H1 (cell line): ENCODE results near the gene AHI1. TPM values are rescaled to one million over a fixed set of nuclear protein-coding genes. Genes with fewer than 3 reads are reported as not detected.

Source experiments
- CTCF ChIA-PET: fragments of 300-600 bp; sonication (Branson Sonifier 250); formaldehyde crosslinking; loops from one replicate; lab custom pipeline; 2021; ENCODE audit not compliant: partially characterized antibody; lab: Charles Lee
- POLR2A ChIA-PET: fragments of 300-600 bp; sonication (Branson Sonifier 250); formaldehyde crosslinking; loops from one replicate; lab custom pipeline; 2021; ENCODE audit warnings: inconsistent platforms; ENCODE audit not compliant: partially characterized antibody; lab: Charles Lee
- DNase-seq, 2 experiments: peaks; one replicate each; pipeline versions ENCODE4 v3.0.0 to v3.0.0-alpha.2; 2010 to 2022; ENCODE audit warnings: low spot score in 2 of 2, low read depth in 1 of 2, mixed read lengths in 1 of 2
- FAIRE-seq: peaks from 2 replicates; lab custom pipeline; 2011; peaks lifted over from hg19 to GRCh38; lab: Jason Lieb, UNC
- H2AFZ ChIP-seq: 2 replicates; pipeline ENCODE4 v1.8.1; 2012; ENCODE audit warnings: low read length, inconsistent platforms
- H2AK5ac ChIP-seq: 2 replicates; pipeline ENCODE4 v1.6.1; 2013; ENCODE audit warnings: low read depth, low read length
- H2BK120ac ChIP-seq: replicated peaks from 2 replicates; pipeline ENCODE3; 2013; ENCODE audit warnings: low read depth, low read length, inconsistent platforms
- H2BK12ac ChIP-seq: 2 replicates; pipeline ENCODE4 v1.6.1; 2013; ENCODE audit warnings: low read depth, low read length
- H2BK15ac ChIP-seq: 2 replicates; pipeline ENCODE4 v1.6.1; 2013; ENCODE audit warnings: low read length
- H2BK20ac ChIP-seq: 2 replicates; pipeline ENCODE4 v1.6.1; 2013; ENCODE audit warnings: low read length
- H2BK5ac ChIP-seq: 2 replicates; pipeline ENCODE4 v1.6.1; 2013; ENCODE audit warnings: low read depth, low read length
- H3K14ac ChIP-seq: 2 replicates; pipeline ENCODE4 v1.6.1; 2013; ENCODE audit warnings: inconsistent platforms; ENCODE audit not compliant: insufficient read length
- H3K18ac ChIP-seq: 2 replicates; pipeline ENCODE4 v1.6.1; 2013; ENCODE audit warnings: low read length; ENCODE audit errors: extremely low read depth
- H3K23ac ChIP-seq: 2 replicates; pipeline ENCODE4 v1.6.1; 2013; ENCODE audit warnings: inconsistent platforms; ENCODE audit not compliant: insufficient read length
- H3K23me2 ChIP-seq: 2 replicates; pipeline ENCODE4 v1.6.1; 2013; ENCODE audit warnings: low read depth, low read length
- H3K27ac ChIP-seq: 2 replicates; pipeline ENCODE4 v1.6.1; 2011; ENCODE audit warnings: low read depth, low read length, inconsistent platforms
- H3K27me3 ChIP-seq, 4 experiments: replicated peaks in 1 of 4; 1 replicate in 1 of 4; 2 replicates in 3 of 4; pipeline versions ENCODE4 v1.6.1 to v1.8.1; 2011 to 2013; ENCODE audit warnings: low read length in 3 of 4, mild to moderate bottlenecking in 3 of 4, inconsistent platforms in 2 of 4, mixed read lengths in 2 of 4, moderate library complexity in 1 of 4; ENCODE audit not compliant: control insufficient read depth in 3 of 4, insufficient read depth in 3 of 4; ENCODE audit errors: extremely low read depth in 1 of 4
- H3K36me3 ChIP-seq, 4 experiments: 2 replicates each; pipeline versions ENCODE4 v1.6.1 to v1.8.1; 2011 to 2013; ENCODE audit warnings: mild to moderate bottlenecking in 4 of 4, low read length in 3 of 4, moderate library complexity in 2 of 4, control low read depth in 1 of 4, inconsistent platforms in 1 of 4; ENCODE audit not compliant: insufficient read depth in 4 of 4, control insufficient read depth in 2 of 4
- H3K4ac ChIP-seq: replicated peaks from 2 replicates; pipeline ENCODE3; 2013; ENCODE audit warnings: low read length, low read depth, mixed read lengths, inconsistent platforms; ENCODE audit not compliant: insufficient read length
- H3K4me1 ChIP-seq, 4 experiments: replicated peaks in 1 of 4; 1 replicate in 1 of 4; 2 replicates in 3 of 4; pipeline versions ENCODE4 v1.6.1 to v1.8.1; 2011 to 2013; ENCODE audit warnings: low read length in 3 of 4, inconsistent platforms in 2 of 4, mixed read lengths in 1 of 4; ENCODE audit not compliant: insufficient read depth in 4 of 4, control insufficient read depth in 3 of 4
- H3K4me2 ChIP-seq, 2 experiments: 2 replicates each; pipeline versions ENCODE4 v1.6.1 to v1.8.1; 2011 to 2013; ENCODE audit warnings: low read depth in 2 of 2, low read length in 2 of 2, control low read depth in 1 of 2, inconsistent platforms in 1 of 2, mild to moderate bottlenecking in 1 of 2; ENCODE audit not compliant: insufficient read depth in 1 of 2
- H3K4me3 ChIP-seq, 4 experiments: fragments of 200-600, 300-600 bp in 1 of 4; sonication (generic), shearing (Covaris generic), sonication (Bioruptor Twin) in 1 of 4; 2 replicates each; pipeline versions ENCODE4 v1.5.1 to v1.8.1; 2011 to 2016; ENCODE audit warnings: low read length in 4 of 4, low read depth in 3 of 4, control low read depth in 2 of 4, inconsistent platforms in 2 of 4, mild to moderate bottlenecking in 2 of 4, mixed read lengths in 1 of 4, moderate library complexity in 1 of 4; ENCODE audit not compliant: insufficient read depth in 2 of 4; ENCODE audit errors: extremely low read depth in 1 of 4
- H3K56ac ChIP-seq: replicated peaks from 2 replicates; pipeline ENCODE3; 2013; ENCODE audit warnings: low read depth, mild to moderate bottlenecking, mixed read lengths, low read length, inconsistent platforms; ENCODE audit not compliant: insufficient read length
- H3K79me1 ChIP-seq: 2 replicates; pipeline ENCODE4 v1.6.1; 2013; ENCODE audit warnings: low read depth, low read length, control low read depth
- H3K79me2 ChIP-seq, 2 experiments: 2 replicates each; pipeline versions ENCODE4 v1.6.1 to v1.8.1; 2012 to 2013; ENCODE audit warnings: low read length in 2 of 2, mild to moderate bottlenecking in 2 of 2, inconsistent platforms in 1 of 2; ENCODE audit not compliant: insufficient read depth in 2 of 2, control insufficient read depth in 1 of 2
- H3K9ac ChIP-seq, 4 experiments: replicated peaks in 1 of 4; 1 replicate in 1 of 4; 2 replicates in 3 of 4; pipeline versions ENCODE4 v1.6.1 to v1.8.1; 2011 to 2013; ENCODE audit warnings: low read depth in 3 of 4, low read length in 3 of 4, control low read depth in 2 of 4, mild to moderate bottlenecking in 2 of 4, moderate library complexity in 2 of 4, inconsistent platforms in 1 of 4; ENCODE audit errors: extremely low read depth in 1 of 4
- H3K9me3 ChIP-seq, 2 experiments: 2 replicates each; pipeline versions ENCODE4 v1.6.1 to v1.8.1; 2012 to 2013; ENCODE audit warnings: mild to moderate bottlenecking in 2 of 2, moderate library complexity in 2 of 2, control low read depth in 1 of 2, inconsistent platforms in 1 of 2, low read depth in 1 of 2, low read length in 1 of 2, mixed read lengths in 1 of 2; ENCODE audit not compliant: insufficient read depth in 2 of 2
- H4K20me1 ChIP-seq, 2 experiments: replicated peaks in 1 of 2; 2 replicates each; pipeline versions ENCODE3 to v1.8.1; 2011 to 2013; ENCODE audit warnings: inconsistent platforms in 2 of 2, low read length in 2 of 2, mild to moderate bottlenecking in 1 of 2; ENCODE audit not compliant: insufficient read depth in 2 of 2, control insufficient read depth in 1 of 2
- H4K5ac ChIP-seq: 2 replicates; pipeline ENCODE4 v1.6.1; 2013; ENCODE audit warnings: low read length, low read depth, mixed read lengths, inconsistent platforms; ENCODE audit not compliant: insufficient read length
- H4K8ac ChIP-seq: 2 replicates; pipeline ENCODE4 v1.8.0; 2013; ENCODE audit warnings: mild to moderate bottlenecking, moderate library complexity, low read length, inconsistent platforms; ENCODE audit not compliant: insufficient read depth; ENCODE audit errors: extremely low read depth
- H4K91ac ChIP-seq: replicated peaks from 2 replicates; pipeline ENCODE3; 2013; ENCODE audit warnings: low read length, mixed read lengths, inconsistent platforms; ENCODE audit not compliant: insufficient read length
- ATF2 ChIP-seq: IDR thresholded peaks from 2 replicates; pipeline ENCODE4 v1.6.1; 2012; ENCODE audit warnings: low read length, inconsistent platforms
- BCL11A ChIP-seq, 2 experiments: IDR thresholded peaks; one replicate each; pipeline ENCODE4 v1.6.1; 2011; ENCODE audit warnings: low read depth in 2 of 2, low read length in 2 of 2, mild to moderate bottlenecking in 2 of 2
- EGR1 ChIP-seq: IDR thresholded peaks from 2 replicates; pipeline ENCODE4 v1.6.1; 2011; ENCODE audit warnings: low read depth, low read length, borderline replicate concordance
- JUN ChIP-seq: IDR thresholded peaks from 2 replicates; pipeline ENCODE4 v1.6.1; 2011; ENCODE audit warnings: low read depth, mild to moderate bottlenecking, improper control_type of control experiment, low read length
- POLR2A ChIP-seq, 2 experiments: IDR thresholded peaks; 1 replicate in 1 of 2; 2 replicates in 1 of 2; pipeline ENCODE4 v1.6.1; 2011; ENCODE audit warnings: low read depth in 2 of 2, low read length in 2 of 2, mild to moderate bottlenecking in 2 of 2; ENCODE audit errors: control extremely low read depth in 1 of 2
- POLR2AphosphoS5 ChIP-seq: IDR thresholded peaks from 2 replicates; pipeline ENCODE4 v1.6.1; 2011; ENCODE audit warnings: low read depth, low read length
- RAD21 ChIP-seq, 2 experiments: IDR thresholded peaks in 1 of 2; conservative IDR thresholded peaks in 1 of 2; 2 replicates each; pipeline ENCODE4 v1.6.1; 2011; ENCODE audit warnings: low read depth in 2 of 2, low read length in 2 of 2, improper control_type of control experiment in 1 of 2, inconsistent platforms in 1 of 2, mild to moderate bottlenecking in 1 of 2, moderate library complexity in 1 of 2
- SAP30 ChIP-seq: fragments of 300-600 bp; sonication (generic); IDR thresholded peaks from 2 replicates; pipeline ENCODE4 v1.7.1; 2012; ENCODE audit warnings: low read length, moderate library complexity, mild to moderate bottlenecking, inconsistent platforms; ENCODE audit not compliant: insufficient read depth, insufficient replicate concordance
- SIN3A ChIP-seq, 2 experiments: IDR thresholded peaks in 1 of 2; conservative IDR thresholded peaks in 1 of 2; 2 replicates each; pipeline ENCODE4 v1.6.1; 2011 to 2012; ENCODE audit warnings: low read length in 2 of 2, improper control_type of control experiment in 1 of 2, low read depth in 1 of 2, mild to moderate bottlenecking in 1 of 2
- SRF ChIP-seq: IDR thresholded peaks from 2 replicates; pipeline ENCODE4 v1.6.1; 2011; ENCODE audit warnings: mild to moderate bottlenecking, low read depth, low read length, moderate library complexity
- TAF1 ChIP-seq: IDR thresholded peaks from 2 replicates; pipeline ENCODE4 v1.6.1; 2011; ENCODE audit warnings: mild to moderate bottlenecking, low read depth, low read length
- TCF12 ChIP-seq: IDR thresholded peaks from 2 replicates; pipeline ENCODE4 v1.6.1; 2011; ENCODE audit warnings: low read depth, mild to moderate bottlenecking, low read length
- WGBS, 2 experiments: shearing (Covaris generic) in 1 of 2; methylation state at CpG; one replicate each; pipeline versions ENCODE4 v1.1.6 to v1.1.7; 2013 to 2015; ENCODE audit warnings: low lambda C conversion rate in 2 of 2, mixed read lengths in 2 of 2, inconsistent platforms in 1 of 2, low coverage in 1 of 2, missing lambda C conversion rate in 1 of 2; ENCODE audit not compliant: insufficient replicate concordance in 2 of 2, insufficient coverage in 1 of 2, insufficient read length in 1 of 2; ENCODE audit errors: extremely low coverage in 1 of 2, missing lambda C conversion rate in 1 of 2; 5-methylcytosine and 5-hydroxymethylcytosine counted together
- polyA plus RNA-seq, 7 experiments: library from polyadenylated mRNA; depleted of rRNA in 3 of 7; stranded (reverse) in 5 of 7; unstranded in 2 of 7; fragments of >200 nt in 5 of 7; fragments of 200-250 nt in 2 of 7; gene quantifications; 1 replicate in 5 of 7; 2 replicates in 1 of 7; 4 replicates in 1 of 7; pipeline versions ENCODE4 v1.2.1 to v1.2.3, GENCODE V29; 2011 to 2013; ENCODE audit warnings: missing spikeins in 2 of 7, mixed read lengths in 2 of 7
- total RNA-seq: library from RNA; stranded (reverse); fragmentation: NEBNext Ultra II Directional; extraction: Animal tissue kit (Norgen Biotek cat#: 25700); gene quantifications from 2 replicates; pipeline ENCODE4 v1.2.1, GENCODE V29; 2021

The AHI1 gene
- total and polyA plus RNA-seq, 2 of the 8 experiments (the other 6 are each of a cell fraction or from before 2014, with no cell fraction given): 4.2 to 19.6 TPM

- Histone ChIP-seq H2BK15ac (no peak overlapping the region), H4K5ac (no peak overlapping the region), H3K4ac (no peak overlapping the region), H2BK12ac (no peak overlapping the region), H2BK120ac (no peak overlapping the region), H2AFZ (no peak overlapping the region), H3K23ac (no peak overlapping the region), H3K4me2 (no peak overlapping the region), H3K36me3 (peaks cover 0 to 47% (median 20%) of the 10 kb centered on the region in 4 experiments; a peak in 4 of 8 replicates), H2BK5ac (no peak overlapping the region), H3K4me3 (no peak overlapping the region), H3K9me3 (peaks cover 33 to 44% of the 10 kb centered on the region in 2 experiments), H3K79me1 (no peaks in the 10 kb centered on the region), H2AK5ac (no peak overlapping the region), H3K14ac (no peak overlapping the region), H3K18ac (no peak overlapping the region), H4K8ac (no peak overlapping the region), H4K20me1 (no peaks in the 10 kb centered on the region), H3K27ac (no peak overlapping the region), H3K56ac (no peak overlapping the region), H2BK20ac (no peak overlapping the region), H3K9ac (no peak overlapping the region), H4K91ac (no peak overlapping the region), H3K23me2 (no peaks in the 10 kb centered on the region), H3K27me3 (no peaks in the 10 kb centered on the region), H3K79me2 (no peaks in the 10 kb centered on the region), H3K4me1 (no peaks in the 10 kb centered on the region)
- TF ChIP-seq POLR2AphosphoS5 (no peak), EGR1 (no peak), SAP30 (no peak), TAF1 (no peak), POLR2A (IDR thresholded peaks at IDR 0.05; ENCODE audit: control extremely low read depth in 1 of 2, low read depth in 2 of 2, low read length in 2 of 2) (no peak), SIN3A (conservative IDR thresholded peaks at IDR 0.05 in 1 of 2, IDR thresholded peaks at IDR 0.05 in 1 of 2; ENCODE audit: low read depth in 1 of 2, low read length in 2 of 2) (no peak), RAD21 (IDR thresholded peaks at IDR 0.05 in 1 of 2, conservative IDR thresholded peaks at IDR 0.05 in 1 of 2; ENCODE audit: low read depth in 2 of 2, low read length in 2 of 2) (no peak), BCL11A (IDR thresholded peaks at IDR 0.05; ENCODE audit: low read depth in 2 of 2, low read length in 2 of 2) (no peak), SRF (no peak), TCF12 (no peak), ATF2 (no peak), JUN (no peak)
- FAIRE-seq: no peak
- no peak for DNase-seq
- ChIA-PET POLR2A (no interaction called here), CTCF (no interaction called here)
- 83% methylated on average over 2 of the region's 2 CpGs; no CpG with 5 or more reads in 1 of the 2 experiments for WGBS, 2 experiments
These were observed 17.9 kb downstream of the AHI1 start for GRCh38 chr6:135479601-135480000.
